HG03520 (cell line): ENCODE data around the gene PTCH1.

Experiments used
- ATAC-seq: cut with Tn5 transposase; IDR thresholded peaks from one replicate; pipeline ENCODE4 v1.9.1; 2021; ENCODE audit warnings: mild to moderate bottlenecking, moderate library complexity; ENCODE audit not compliant: unreplicated experiment

Gene PTCH1

DNA sequence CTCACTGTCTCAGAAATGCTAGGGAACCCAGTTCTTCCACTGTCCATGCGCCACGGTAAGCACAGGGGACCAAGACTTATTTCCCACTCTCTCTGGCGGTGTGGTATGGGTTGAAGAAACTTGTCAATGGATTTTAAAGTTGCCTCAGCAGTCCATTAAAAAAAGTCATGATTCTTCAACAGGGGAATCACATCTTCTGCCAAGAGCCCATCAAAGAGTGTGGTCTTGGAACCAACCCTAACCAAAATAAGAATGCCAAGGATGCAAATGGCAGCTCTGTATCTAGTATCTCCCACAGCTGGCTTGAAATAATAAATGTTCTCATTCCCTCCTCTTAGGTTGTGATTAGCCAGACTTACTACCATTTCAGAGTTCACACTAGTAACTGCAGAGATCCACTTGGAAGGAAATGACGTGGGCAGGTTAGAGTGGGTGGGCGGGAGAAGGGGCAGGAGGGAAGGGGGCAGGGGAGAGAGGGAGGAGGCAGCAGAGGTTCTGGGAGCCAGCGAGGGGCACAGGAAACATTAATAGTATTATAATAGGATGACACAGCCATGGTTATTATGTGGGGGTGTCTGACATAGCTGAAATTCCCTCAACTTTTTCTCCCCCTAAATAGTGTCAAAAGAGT lies 17.6 kb downstream of the PTCH1 start:
- ATAC-seq, result no peak

DNA sequence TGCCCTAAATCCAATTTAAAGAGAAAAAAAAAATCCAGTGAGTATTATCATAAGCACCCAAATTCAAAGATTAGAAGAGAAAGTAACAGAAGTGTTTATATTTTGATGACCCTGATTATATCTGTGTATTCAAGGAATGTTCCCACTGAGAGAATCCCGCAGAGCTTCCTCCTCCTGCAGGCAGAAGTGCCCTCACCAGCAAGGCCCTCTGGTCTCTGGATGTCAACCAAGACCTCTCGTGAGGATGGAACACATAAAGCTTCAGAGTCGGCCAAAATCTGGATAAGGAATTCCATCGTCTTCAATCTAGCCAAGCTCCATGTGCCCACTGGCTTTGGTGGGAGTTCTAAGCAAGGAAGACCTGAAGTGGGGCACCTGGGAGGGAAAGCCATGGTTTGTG lies 18.1 kb downstream of the PTCH1 start:
- no peak for ATAC-seq

DNA sequence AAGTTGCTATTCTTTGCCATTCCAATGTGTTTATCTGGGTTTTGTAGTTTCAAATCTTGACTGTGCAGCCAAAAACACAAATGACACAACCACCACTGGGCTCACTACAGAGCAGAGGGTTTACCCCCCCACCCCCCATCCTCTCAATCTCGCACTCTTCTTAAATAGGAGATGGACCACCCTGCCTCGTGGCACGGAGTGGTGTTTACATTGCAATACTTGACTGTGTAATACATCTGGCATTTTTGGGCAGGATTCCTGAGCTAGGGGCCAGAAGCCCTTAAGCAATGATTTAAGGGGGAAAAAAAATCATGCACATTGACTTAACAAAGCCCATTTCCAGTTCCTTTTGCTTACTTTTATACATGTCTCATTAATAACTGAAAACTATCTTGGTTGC lies 19.0 kb downstream of the PTCH1 start:
- no peak for ATAC-seq

DNA sequence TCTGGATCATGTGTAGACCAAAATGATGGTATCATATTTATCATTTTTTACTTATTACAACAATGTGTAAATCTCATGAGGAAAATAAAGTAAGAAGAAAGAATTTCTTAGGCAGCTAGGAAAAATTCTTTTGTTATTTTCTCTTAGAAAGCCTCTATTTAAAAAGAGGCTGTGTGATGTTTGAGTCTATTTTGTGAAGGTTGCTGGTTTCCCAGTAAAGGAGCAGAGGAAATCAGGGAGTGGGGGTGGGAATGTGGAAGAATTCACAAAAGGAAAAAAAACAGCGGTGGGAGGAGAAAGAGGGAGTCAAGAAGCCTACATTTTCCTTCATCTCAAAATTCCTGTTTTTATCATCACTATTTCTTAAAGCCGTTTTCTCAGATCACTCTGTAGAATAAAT lies 20.1 kb downstream of the PTCH1 start:
- no peak for ATAC-seq

DNA sequence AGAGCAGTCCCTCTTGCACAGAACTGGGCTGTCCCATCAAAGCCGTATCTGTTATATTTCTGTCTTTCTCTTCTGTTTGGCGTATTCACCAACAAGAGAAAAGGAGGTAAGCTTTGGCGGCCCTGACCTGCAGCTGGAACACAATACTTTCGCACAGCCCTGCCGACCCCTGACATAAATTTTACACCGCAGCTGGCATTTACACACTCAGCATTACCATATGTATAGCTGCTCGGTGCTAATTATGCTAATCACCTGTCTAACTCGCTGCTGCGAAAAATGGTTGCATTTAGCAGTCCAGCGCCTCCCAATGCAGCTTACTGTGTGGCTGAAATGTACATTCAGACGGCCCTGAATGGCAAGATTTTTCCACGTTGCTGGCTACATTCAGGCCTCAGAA lies 20.8 kb downstream of the PTCH1 start:
- no peak for ATAC-seq

DNA sequence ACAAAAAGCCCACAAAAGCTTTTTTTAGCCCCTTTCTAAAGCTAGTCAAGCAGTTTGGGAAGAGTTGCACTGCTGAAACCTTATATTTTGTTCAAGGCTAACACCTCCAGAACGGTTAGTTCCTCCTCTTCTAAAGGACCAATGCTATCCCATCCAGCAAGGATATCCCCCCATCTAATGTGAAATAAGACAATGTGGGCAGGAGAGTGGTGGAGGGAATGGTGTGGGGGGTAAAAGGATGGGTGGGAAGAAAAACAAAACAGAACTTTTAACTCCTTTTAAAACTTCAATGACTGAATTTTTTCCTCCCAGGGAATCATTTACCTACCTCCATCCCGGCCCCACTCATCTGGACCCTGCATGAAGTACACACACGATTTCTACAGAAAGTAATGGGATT lies 21.2 kb downstream of the PTCH1 start:
- no peak for ATAC-seq

DNA sequence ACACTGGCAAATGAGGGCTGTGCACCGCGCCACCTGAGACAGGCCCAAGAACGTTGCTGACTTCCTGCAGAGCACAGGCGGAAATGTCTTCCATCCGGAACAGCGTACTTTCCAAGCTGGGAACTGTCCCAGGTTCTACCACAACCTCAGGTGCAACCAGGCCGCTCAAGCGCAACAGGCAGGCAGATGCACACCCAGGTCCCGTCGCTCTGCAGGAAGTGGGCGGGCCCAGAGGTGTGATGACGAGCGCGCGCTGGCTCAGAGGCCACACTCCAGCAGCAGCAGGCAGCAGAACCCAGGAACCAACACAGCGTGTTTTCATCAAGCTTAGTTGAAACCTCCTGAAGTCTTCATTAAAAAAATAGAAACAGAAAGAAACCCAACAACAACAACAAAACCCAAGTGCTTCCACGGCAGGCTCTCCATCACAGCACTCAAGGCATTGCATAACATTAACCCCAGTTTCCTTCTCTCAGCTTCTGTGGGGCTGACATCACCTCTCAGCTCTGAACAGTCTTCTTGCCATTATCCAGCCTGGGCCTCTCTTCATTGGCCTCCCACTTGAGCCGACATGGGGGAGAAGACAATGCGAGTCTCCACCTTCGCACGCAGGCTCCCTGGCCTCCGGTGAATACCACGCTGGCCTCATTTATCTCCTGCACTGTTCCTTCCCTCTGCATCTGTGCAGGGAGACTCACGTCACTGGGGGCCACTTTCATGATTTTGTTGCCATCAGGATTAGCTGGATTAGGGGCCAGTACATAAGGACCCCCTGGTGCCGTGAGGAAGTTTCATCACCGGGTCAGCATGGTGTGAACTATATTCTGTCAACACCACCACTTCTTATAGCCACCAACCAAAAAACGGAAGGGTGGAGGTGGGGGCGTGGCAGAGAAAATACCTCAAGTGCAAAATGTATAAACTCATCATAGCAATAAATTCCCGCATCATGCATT lies 22.1 kb downstream of the PTCH1 start:
- peak; percentile 92 for ATAC-seq

DNA sequence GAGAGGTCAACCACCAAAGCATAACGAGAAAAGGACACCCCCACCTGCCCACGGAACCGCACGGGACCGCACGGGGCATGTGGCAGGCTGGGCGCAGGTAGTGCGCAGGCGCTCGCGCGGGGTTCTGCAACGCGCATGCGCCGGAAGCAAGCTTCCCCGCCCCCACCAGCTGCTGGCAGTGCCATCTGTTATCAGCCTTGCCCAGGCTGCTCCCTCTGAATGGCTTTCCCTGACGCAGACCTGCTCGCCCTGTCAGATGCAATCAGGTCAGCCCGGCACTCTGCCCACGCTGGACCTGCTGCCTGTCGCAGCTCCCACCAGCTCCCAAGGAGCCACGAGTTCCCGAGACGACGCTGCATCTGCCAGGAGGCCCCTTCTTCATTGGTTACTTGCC lies 22.8 kb downstream of the PTCH1 start:
- ATAC-seq, result peak; percentile 32

DNA sequence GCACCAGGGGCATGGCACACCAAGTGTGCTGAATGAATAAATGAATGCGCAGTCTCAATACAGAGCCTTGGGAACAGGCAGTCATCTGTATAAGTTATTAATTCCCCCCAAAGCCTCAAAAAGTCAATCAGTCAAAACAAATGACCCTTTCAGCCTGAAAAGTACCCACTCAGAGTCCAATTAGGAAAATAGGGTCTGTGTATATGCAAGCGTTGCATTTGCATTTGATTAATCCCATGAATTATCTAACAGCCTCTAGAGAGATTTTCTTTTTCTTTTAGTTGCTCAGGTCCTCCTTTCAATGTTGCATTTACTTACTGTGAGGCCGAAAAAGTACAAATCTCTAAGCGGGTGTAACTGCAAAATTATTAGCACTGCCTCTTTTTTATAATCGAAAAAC lies 23.4 kb downstream of the PTCH1 start:
- ATAC-seq, result no peak

DNA sequence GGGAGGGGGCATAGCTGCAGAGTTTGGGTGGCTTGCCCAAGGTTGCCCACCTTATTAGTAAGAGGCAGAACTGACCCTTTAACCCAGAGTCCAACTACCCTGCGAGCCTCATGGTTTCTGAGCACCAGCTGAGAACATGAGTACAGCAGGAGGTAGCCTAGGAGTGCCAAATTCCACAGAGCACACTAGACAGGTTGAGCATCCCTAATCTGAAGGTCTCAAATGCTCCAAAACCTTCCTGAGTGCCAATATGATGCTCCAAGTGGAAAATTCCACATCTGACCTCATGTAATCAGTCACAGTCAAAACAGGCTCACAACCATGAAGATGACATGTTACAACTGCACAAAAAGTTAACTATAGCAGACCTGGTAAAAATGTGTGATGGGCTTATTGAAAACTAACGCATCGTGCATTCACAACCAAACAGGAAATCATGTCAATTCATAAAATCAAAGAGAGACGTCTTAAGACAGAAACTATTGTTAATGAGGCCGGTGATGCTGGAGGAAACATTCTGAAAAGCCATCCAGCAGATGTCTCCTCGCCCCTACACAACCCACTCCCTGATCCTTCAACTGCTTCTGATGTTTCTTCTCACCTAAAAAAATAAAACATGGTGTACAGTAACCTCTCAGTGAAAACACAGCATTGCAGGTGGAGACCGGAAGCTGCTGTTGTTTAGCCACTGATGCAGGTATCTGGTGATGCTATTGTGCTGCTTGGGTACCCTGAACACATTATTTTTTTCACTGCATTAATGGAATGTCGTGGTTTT lies 25.0 kb downstream of the PTCH1 start:
- no peak for ATAC-seq

DNA sequence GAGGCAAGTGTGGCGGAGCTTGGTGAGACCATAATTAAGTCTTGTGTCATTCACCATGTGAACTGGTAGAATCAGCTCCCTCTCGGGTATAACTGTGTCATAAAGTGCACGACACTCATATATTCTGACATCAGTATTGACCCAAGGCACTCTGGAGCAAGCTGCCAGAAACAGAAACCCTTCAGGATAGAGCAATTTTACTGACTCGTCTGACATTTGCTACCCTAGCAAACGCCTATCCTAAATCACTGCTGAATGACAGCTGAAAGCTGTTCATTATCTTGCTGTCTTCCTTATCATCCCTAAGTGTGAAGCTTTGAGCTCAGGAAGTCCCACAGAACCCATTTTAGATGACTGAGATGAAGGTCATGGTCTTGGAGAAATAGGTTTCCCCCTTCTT lies 27.8 kb downstream of the PTCH1 start:
- ATAC-seq, result no peak

DNA sequence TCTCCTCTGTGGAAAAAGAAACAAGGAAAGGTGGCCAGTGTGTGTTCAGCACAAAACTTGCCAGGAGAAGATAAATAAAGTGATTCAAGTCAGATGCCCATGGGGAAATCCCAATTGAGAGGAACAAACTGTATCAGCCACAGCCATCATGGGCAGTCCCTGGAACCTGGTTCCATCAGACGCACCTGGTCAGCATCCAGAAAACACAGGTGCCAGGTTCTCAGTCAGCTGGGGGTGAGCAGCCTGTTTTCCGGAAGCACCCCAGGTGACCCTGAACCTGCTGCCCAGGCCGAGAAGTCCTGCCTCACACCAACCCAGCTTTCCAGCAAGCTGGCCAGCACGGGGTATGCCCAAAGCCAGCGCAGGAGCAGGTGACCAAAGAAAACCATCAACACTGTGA lies 30.5 kb downstream of the PTCH1 start:
- no peak for ATAC-seq

DNA sequence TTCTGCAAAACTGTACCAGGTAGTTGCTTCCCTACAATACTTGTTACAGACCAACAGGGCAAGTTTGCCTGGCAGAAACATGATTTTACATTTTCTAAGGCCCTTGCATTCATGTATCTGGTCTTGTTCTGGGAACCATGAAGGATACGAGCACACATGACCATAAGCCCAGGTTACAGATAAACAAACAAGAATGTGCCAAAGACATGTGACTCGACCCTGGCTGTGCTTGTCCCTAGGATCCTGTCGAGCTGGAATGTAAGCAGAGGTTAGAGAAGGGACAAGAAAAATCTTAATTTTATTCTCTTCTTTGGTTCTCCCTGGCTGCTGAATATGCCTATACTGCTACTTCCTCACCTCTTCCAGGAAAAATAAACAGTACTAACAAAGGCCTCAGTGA lies 32.5 kb downstream of the PTCH1 start:
- ATAC-seq, result no peak

DNA sequence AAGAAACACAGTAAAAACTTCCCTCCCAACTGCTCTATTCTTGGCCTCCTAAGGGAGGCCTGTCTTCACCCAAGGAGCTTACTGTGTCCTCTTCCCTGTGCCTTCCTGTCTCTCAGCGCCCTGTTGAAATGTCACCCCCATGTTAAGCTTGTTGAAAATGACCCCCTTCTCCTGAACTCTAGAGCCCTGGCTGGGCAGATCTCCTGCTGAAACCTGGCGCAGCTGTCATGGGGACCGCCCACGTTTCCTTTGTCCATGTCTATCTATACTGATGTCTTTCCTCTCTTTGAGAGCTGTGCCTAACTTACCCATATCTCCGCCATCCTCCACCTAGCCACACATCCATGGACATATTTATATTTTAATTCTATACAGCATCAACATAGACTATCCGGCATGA lies 33.3 kb downstream of the PTCH1 start:
- ATAC-seq, result no peak

DNA sequence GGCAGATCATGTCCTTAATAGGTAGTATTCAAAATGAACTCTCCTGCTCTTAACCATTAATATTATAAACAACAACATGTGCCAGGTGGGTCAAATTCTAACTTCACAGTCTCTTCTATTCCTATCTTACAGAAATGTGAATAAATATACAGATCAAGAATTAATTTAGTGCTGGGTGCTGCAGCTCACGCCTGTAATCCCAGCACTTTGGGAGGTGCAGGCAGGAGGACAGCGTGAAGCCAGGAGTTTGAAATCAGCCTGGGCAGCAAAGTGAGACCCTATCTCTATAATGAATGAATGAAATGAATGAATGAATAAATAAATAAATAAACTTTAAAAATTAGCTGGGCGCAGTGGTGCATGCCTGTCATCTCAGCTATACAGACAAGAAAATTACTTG lies 34.1 kb downstream of the PTCH1 start:
- ATAC-seq, result no peak

DNA sequence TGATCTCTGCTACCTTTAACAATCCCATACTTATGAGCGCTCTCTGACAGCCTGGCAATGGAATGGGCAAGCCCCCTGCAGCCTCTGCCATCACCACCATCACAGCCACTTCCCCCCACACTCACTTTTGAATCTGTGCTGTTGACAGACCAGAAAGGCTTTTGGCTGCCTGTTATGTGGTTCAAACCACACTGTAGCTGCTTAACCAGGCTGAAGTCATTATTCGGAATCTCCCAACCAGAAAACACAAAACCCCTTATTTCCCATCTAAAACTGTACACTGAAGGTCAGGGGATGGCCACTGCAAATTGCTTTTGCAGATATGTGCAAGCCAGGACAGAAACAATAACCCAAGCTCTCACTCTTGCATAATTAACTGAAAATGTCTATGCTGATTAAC lies 35.8 kb downstream of the PTCH1 start:
- no peak for ATAC-seq

DNA sequence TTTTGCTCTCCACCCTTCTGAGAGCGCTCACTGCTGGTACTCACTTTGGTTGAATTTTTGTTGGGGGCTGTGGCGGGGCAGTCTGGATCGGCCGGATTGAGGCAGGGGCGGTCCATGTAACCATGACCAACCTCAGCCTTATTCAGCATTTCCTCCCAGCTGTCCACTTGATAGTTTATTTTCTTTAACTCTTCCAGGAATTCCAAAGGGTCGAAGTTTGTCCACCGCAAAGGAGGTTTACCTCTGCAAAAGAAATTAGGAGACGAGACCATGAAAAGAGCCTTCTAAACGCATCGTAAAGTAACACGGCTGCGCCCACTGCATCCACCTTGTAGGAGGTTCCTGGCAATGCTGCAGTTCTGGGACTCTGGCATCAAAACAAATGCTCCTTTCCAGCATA lies 36.4 kb downstream of the PTCH1 start:
- no peak for ATAC-seq

DNA sequence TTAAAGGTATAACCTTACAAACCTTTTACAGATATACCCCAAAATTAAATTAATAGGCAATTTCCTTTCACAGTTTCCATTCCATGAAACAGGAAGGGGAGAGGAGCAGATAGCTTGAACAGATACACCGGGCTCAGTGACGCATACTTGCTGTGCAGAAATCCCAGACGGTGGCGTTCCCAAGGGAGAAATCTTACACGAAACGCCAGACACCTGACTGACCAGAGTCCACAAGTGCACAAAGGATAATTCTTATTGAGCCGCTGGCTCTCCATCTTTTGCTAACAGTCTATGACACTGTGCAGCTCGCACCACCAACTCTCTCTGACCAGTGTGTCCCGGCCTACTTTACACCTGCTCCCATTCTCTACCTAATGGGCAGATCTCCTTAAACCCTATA lies 37.4 kb downstream of the PTCH1 start:
- ATAC-seq, result no peak

DNA sequence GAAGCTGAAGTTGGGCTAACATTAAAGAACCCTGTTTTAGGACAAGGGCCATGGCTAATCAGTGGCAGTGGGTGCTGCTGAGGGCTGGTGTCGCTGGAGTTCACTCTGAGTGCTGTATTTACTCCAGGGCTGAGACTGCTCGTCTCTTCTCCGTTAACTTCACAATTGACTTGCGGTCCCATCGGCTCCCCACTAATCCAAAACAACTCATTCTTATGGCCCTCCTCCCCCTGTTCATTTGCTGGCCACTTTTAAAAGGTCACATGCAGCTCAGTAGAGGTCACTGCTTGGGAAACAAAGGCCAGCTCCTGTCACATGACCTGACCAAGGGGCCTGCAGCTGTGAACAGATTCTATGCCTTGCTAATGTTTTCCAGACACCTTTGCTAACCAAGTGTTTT lies 38.4 kb downstream of the PTCH1 start:
- no peak for ATAC-seq

DNA sequence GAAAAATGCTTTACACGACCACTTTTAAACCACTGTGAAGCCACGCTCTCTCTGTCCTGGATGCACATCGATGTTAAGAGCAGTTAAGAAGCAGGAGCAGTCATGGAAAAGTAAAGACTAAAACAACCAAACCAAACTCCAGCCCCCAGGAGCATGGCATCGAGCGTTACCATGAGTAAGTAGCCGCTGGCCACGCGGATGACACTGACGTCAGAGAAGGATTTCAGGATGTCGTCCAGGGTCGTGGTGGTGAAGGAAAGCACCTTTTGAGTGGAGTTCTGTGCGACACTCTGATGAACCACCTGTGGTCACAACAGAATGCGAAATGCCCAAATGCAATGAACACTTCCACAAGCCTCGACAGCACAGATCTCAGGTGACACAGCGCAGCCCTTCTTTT lies 38.9 kb downstream of the PTCH1 start:
- ATAC-seq, result no peak

DNA sequence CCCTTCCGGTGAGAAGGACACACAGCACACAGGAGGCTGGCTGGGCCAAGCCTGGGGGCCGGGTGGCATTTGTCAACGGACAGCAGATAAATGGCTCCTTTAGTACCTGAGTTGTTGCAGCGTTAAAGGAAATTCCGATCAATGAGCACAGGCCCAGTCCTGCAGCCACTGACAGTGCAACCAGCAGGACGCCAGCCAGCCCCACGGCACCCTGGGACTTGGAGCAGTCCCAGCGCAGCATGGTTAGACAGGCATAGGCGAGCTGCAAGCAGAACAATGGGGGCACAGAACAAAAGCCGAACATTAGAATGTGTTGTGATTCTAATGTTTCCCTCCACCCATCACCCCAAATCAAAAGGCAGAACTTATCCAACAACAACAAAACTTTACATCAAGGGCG lies 39.3 kb downstream of the PTCH1 start:
- ATAC-seq, result no peak

DNA sequence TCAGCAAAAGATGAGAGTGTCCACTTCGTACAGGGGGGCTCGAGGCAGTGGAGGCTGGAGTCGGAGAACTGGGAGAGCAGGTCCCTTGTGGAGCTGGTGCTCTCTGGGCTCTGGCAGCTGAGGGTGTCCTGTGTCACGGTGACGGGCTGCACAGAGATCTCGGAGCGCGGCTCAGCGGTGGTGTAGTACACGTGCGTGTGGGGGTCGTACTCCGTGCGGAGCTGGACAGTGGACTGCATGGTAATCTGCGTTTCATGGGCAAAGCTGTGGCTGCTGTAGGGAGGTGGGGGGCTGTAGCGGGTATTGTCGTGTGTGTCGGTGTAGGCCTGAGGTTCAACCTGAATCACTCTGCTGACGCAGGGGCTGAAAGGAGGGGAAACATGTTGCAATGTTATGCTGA lies 48.0 kb downstream of the PTCH1 start:
- no peak for ATAC-seq
